HG03565 (cell line): ENCODE data around the gene EVL.

ENCODE experiments used
- ATAC-seq: cut with Tn5 transposase; IDR thresholded peaks from one replicate; pipeline ENCODE4 v1.9.1; 2021; ENCODE audit warnings: mild to moderate bottlenecking, moderate library complexity; ENCODE audit not compliant: unreplicated experiment

EVL gene

GRCh38 chr14:100037353-100037752 is 27.9 kb upstream of the EVL start:
- no peak for ATAC-seq

DNA sequence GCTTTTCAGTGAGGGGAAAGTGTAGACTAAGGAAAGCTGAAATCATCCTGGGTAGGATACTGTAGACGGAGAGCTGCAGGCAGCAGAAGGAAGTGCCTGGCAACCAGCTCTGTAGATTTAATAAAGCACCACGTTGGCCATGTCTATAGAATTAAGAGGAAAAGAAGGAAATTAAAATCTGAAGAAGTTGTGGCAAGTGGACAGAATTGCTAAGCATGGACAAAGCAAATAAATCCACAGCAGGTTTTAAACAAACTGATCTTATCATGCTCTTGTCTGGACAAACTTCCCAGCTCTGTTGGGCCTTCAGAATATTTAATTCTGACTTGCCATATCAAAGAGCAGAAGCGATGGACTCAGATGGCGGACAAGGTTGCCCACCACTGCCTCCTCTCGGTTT is 27.2 kb upstream of the EVL start:
- no peak for ATAC-seq

- no peak for ATAC-seq
These were observed 25.3 kb upstream of the EVL start for GRCh38 chr14:100039903-100040302.

- no peak for ATAC-seq
These were observed 24.0 kb upstream of the EVL start for GRCh38 chr14:100041271-100041670.

GRCh38 chr14:100042286-100042685 is 22.9 kb upstream of the EVL start:
- no peak for ATAC-seq

GRCh38 chr14:100045642-100046344 is 19.4 kb upstream of the EVL start:
- ATAC-seq = no peak

GRCh38 chr14:100047600-100047999 is 17.6 kb upstream of the EVL start:
- ATAC-seq = no peak

DNA sequence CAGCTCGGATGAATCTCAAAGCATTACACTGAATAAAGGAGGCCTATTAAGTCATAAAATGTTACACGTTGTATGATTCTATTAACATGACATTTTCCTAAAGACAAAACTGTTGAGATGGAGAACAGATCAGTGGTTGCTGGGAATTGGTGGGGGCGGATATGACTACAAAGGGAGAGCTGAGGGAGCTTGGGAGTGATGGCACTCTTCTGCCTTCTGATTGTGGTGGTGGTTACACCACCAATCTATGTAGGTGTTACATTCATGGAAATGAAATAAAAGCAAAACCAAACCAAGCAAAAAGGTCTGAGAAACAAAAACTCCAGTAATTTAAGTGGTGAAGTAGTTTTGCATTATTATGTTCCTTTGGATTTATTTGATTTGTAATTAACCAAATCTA is 16.4 kb upstream of the EVL start:
- no peak for ATAC-seq

- no peak for ATAC-seq
These were observed 16.0 kb upstream of the EVL start for GRCh38 chr14:100049220-100049619.

DNA sequence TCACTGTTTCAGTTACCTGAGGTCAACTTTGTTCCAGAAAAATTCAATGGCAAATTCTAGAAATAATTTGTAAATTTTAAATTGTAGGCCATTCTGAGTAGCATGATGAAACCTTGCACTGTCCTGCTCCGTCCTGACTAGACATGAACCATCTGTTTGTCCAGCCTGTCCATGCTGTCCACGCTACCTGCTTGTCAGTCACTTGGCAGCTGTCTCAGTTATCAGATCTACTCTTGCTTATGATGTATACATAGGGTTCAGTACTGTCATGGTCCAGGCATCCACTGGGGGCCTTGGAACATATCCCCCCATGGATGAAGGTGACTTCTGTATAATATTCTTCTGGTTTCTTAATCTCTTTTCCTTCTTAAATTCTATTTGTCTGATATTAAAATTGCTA is 14.1 kb upstream of the EVL start:
- no peak for ATAC-seq

GRCh38 chr14:100051543-100051942 is 13.7 kb upstream of the EVL start:
- no peak for ATAC-seq

- ATAC-seq = no peak
These were observed 12.4 kb upstream of the EVL start for GRCh38 chr14:100052819-100053218.

DNA sequence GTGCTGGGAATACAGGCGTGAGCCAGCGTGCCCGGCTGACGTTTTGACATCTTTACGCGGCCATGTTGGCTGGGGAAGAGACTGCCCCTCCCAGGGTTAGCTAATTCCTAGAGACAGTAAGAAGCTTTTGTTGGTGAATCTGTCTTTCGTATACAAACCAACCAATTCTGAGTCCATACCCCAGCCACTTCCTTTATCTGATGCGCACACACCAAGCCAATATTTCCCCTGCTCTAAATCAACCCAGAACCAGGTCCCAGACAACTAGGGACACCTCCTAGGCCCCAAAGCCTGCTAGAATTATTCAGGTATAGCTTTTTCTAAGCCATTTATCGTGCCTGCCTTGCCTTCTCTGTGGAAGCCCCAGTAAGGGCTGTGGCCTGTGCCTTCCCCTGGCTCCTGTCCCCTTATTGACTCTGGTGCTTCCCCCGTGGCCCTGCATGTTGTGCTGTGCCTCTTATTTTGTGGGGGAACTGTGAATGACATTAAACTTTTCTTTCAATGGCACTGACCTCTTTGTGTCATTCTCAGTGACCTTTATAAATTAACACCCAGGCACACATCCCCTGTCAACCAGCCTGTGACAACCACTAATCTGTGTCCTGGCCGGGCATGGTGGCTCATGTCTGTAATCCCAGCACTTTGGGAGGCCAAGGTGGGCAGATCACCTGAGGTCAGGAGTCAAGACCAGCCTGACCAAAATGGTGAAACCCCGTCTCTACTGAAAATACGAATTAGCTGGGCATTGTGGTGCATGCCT is 10.7 kb upstream of the EVL start:
- ATAC-seq = no peak

DNA sequence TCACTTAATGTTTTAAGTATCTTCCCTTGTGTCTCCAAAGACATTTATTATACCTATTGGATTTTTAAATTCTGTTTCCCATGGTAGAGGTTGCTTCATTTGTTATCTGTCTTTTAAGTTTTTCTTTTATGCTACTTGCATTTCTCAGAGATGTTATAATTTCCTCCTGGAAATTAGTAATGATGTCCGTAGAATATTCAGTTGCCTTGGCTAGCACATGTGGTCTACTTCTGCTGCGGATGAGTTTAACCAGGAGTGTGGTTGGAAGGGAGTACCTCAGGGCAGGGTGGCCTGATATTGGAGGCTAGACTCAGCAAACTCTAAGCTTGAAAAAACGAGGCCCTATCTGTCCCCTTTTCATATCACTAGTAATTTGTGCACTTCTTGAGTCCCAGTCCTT is 8.8 kb upstream of the EVL start:
- ATAC-seq = no peak

DNA sequence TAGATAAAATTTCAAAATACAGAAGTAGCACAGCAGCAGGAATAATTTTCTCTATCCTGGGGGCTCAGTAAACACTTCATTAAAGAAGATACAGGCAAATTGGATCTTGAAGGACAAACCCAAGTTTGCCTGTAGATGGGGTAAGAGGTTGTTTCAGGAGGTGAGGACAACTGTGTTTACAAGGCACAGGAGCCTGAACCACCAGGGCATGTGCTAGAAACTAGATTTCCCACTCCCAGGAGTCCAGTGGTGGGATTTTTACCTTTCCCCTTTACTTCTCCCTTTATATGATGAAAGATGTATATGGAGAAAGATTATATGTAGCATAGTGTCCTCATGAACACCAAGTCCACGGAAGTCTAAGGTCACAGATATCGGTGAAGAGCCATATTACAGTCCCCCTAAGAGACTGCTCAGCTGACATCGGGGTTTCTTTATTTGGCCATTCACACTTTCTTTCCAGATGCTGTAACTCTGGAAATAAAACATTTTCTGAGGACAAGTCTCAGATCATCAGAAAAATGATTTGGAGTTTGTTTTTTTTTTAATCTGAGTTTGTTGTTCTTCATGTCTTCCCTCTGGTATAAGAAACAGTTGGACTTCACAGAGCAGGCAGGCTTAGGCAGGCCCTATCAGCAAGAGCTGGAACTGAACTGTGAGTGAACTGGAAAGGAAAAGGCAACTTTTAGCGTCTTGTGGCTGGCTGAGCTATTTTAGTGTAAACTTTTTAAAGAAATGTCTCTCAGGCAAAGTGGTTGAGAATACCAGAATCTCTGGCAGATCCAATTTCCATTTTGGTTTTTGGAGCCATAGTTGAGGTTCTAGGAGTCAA is 8.0 kb upstream of the EVL start:
- ATAC-seq = peak; percentile 42

DNA sequence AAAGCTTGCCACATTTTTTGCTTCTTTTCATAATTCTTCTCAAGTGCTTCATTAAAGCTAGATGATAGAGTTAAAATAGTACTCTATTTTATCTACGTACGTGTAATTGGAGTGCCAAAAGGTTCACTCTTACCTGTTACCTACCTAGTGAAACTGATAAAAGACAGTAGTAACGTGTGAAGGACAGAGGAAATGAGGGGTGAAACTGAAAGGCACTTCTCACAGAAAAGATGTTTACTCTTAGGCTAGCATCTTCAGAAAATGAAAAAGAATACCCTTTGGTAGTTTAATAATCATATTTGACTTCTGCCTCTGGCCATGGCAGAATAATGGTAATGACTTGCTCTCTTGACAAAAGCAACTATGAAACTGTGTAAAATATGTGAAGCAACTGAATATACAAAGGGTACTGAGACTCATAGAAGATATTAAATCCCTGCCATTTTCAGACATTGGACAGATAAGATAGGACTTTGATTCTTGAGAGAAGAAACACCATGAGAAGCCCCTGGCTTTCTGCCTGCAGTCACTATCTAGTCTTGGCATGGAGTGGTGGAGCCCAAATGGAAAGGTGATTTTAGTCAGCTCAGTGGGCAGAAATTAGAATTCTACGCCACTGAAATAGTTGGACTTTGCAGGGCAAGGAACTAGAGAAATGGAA is 6.3 kb upstream of the EVL start:
- peak; percentile 61 for ATAC-seq

DNA sequence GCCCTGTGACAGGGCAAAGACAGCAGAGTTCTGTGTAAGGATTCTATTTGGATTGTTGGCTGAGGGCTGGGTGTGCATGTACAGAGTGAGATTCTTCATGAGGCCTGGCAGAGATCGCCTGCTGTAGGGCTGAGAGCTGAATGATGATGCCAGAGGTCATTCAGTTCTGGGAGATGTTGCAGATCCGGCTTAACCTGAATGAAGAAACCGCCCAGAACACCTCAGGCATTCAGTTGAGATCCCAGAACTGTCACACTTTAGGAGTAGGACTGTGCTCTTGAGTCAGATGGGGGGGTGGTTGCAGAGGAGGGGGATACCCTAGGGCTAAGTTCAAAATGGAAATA is 5.8 kb upstream of the EVL start:
- no peak for ATAC-seq

DNA sequence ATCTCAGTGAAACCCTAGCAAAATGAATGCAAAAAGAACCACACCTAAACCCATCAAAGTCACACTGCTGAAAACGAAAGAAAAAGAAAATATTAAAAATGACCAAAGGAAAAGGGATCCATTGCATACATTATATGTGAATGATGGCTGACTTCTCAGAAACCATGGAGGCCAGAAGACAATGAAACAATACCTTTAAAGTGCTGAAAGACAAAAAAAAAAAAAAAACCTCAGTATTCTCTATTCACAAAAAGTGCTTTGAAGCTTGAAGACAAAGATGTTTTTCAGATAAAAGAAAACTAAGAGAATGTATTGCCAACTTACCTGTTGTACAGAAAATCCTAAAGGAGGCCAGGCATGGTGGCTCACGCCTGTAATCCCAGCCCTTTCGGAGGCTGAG is 4.5 kb upstream of the EVL start:
- ATAC-seq = no peak

GRCh38 chr14:100062590-100062989 is 2.6 kb upstream of the EVL start:
- no peak for ATAC-seq

DNA sequence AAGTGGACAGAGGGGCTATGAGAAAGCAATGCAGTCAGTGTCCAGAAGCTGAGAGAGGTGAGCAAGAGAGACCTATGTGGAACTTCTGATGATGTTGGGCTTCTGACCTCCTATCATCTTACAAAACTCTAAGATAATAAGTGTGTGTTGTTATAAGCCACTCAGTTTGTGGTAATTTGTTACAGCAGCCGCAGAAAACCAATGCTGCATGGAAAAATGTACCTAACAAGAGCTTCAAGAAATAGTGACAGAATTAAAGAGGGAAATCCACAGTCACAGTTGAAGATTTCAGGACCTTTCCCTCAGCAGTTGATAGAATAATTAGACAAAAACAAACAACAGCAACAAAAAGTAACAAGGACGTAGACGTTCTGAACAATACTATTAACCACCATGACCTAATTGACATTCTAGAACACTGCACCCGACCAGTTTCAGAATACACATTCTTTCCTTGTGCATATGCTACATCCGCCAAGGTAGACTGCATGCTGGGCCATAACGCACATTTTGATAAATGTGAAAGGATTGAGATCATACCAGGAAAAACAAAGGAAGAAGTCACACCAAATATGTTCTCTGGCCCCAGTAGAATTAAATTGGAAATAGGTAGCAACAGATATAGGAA is 1.8 kb upstream of the EVL start:
- no peak for ATAC-seq
